ENCODE results near the gene CWH43. TPM values are rescaled to one million over a fixed set of nuclear protein-coding genes. Genes with fewer than 3 reads are reported as not detected.
"Not testable (repeated sequence)": the region's sequence is repeated elsewhere in the genome, so short reads cannot be mapped to it uniquely, and the experiment has no call there.

Gene CWH43
- total RNA-seq, 2 donors from 2014 or later: not detected

GRCh38 chr4:48949518-48950219, 36.4 kb upstream of the CWH43 start:
- Histone ChIP-seq H3K4me1 (ENCODE audit: control insufficient read depth in 1 of 2, low read depth in 2 of 2) (no peaks in the 10 kb centered on the region), H3K27ac (no peak overlapping the region), H3K27me3 (replicated peaks; ENCODE audit: insufficient read depth) (no peaks in the 10 kb centered on the region), H3K4me3 (no peak overlapping the region), H3K9me3 (no peaks in the 10 kb centered on the region), H3K36me3 (no peaks in the 10 kb centered on the region)
- TF ChIP-seq CTCF (IDR thresholded peaks at IDR 0.05): no peak
- ATAC-seq (ENCODE audit: insufficient number of reproducible peaks, low FRiP score, low read depth): no peak
- no peak for DNase-seq (ENCODE audit: low spot score)

GRCh38 chr4:48954314-48954713, 31.8 kb upstream of the CWH43 start:
- H3K27me3 ChIP-seq (replicated peaks; ENCODE audit: insufficient read depth): no peaks in the 10 kb centered on the region
- no peak overlapping the region for H3K27ac ChIP-seq
- DNase-seq (ENCODE audit: low spot score): no peak
- H3K4me1 ChIP-seq (ENCODE audit: control insufficient read depth in 1 of 2, low read depth in 2 of 2): no peaks in the 10 kb centered on the region
- no peaks in the 10 kb centered on the region for H3K36me3 ChIP-seq
- ATAC-seq (ENCODE audit: insufficient number of reproducible peaks, low FRiP score, low read depth): no peak
- H3K9me3 ChIP-seq: no peaks in the 10 kb centered on the region
- TF ChIP-seq CTCF (IDR thresholded peaks at IDR 0.05): no peak
- H3K4me3 ChIP-seq: no peak overlapping the region

GRCh38 chr4:48957366-48957765, 28.7 kb upstream of the CWH43 start:
- H3K36me3 ChIP-seq; H3K27me3 ChIP-seq (replicated peaks; ENCODE audit: insufficient read depth); H3K4me3 ChIP-seq; H3K27ac ChIP-seq; H3K4me1 ChIP-seq (ENCODE audit: control insufficient read depth in 1 of 2, low read depth in 2 of 2); ATAC-seq (ENCODE audit: insufficient number of reproducible peaks, low FRiP score, low read depth); DNase-seq (ENCODE audit: low spot score); H3K9me3 ChIP-seq: not testable (repeated sequence)

DNA sequence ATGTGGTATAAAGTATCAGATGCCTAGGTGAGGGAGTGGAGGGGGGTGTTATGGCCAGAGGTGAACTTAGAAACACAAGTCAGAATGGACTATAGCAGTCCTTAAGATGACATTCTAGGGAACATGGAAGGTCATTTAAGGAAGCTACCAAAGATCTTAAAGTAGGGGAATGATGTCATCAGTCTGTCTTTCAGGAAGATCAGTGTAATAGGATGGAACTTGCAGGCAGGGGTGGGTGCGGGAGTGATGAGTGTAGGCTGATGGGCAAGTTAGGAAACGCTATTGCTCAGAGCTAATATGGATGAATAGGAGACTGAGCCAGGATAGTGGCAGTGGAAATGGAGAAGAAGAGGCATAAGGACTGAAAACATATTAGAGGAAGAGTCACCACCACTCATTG, 27.5 kb upstream of the CWH43 start:
- TF ChIP-seq CTCF (IDR thresholded peaks at IDR 0.05): no peak
- DNase-seq (ENCODE audit: low spot score) (no peak), ATAC-seq (ENCODE audit: insufficient number of reproducible peaks, low FRiP score, low read depth) (no peak)
- no peak overlapping the region for H3K4me3 ChIP-seq
- no peaks in the 10 kb centered on the region for H3K27me3 ChIP-seq (replicated peaks; ENCODE audit: insufficient read depth)
- H3K4me1 ChIP-seq (ENCODE audit: control insufficient read depth in 1 of 2, low read depth in 2 of 2): no peaks in the 10 kb centered on the region
- H3K9me3 ChIP-seq: no peaks in the 10 kb centered on the region
- no peaks in the 10 kb centered on the region for H3K36me3 ChIP-seq
- no peak overlapping the region for H3K27ac ChIP-seq

DNA sequence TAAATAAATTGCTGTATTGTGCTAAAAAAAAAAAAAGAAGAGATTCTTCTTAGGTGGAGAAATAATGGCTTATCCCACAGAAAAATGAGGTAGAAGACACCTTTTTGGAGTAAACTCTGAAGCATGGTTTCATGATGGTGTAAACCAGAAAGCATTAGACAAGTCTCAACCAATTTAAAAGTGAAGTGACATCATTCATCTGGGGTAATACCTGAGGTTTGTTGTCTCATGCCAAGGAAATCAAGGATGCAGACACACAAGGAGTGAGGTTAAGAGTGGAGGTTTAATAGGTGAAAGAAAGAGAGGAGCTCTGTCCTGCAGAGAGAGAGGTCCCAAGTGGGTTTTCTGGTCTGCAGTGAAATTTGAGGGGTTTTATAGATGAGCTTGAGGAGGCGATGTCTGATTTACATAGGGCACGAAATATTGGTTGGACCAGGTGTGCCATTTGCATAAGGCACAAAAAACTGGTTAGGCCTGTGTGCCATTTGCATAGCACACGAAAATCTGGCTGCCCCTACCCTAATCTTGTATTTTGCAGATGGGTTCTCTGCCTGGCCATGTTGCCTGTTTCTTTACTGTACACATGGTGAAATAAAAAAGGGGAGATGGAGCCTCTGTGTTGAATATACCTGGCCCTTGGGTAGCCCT, 25.0 kb upstream of the CWH43 start:
- TF ChIP-seq CTCF (IDR thresholded peaks at IDR 0.05): no peak
- no peak for DNase-seq (ENCODE audit: low spot score)
- no peak for ATAC-seq (ENCODE audit: insufficient number of reproducible peaks, low FRiP score, low read depth)
- no peaks in the 10 kb centered on the region for H3K36me3 ChIP-seq
- no peaks in the 10 kb centered on the region for H3K4me1 ChIP-seq (ENCODE audit: control insufficient read depth in 1 of 2, low read depth in 2 of 2)
- H3K27ac ChIP-seq: no peak overlapping the region
- H3K27me3 ChIP-seq (replicated peaks; ENCODE audit: insufficient read depth): no peaks in the 10 kb centered on the region
- H3K9me3 ChIP-seq: no peaks in the 10 kb centered on the region
- no peak overlapping the region for H3K4me3 ChIP-seq
